COLO668 (cell line): ENCODE measurements around the gene TBX2.

Source experiments
- DNase-seq: peaks from one replicate; lab custom pipeline; 2025; ENCODE audit not compliant: unreplicated experiment; lab: John Stamatoyannopoulos, UW

Gene TBX2

GRCh38 chr17:61368832-61369450, 30.7 kb upstream of the TBX2 start:
- DNase-seq, result no peak

- DNase-seq, result no peak
Observed at GRCh38 chr17:61369751-61370150, 29.9 kb upstream of the TBX2 start.

GRCh38 chr17:61371179-61371578, 28.5 kb upstream of the TBX2 start:
- DNase-seq, result no peak

GRCh38 chr17:61371606-61372005, 28.0 kb upstream of the TBX2 start:
- DNase-seq, result no peak

- DNase-seq, result no peak
Observed at GRCh38 chr17:61372436-61372835, 27.2 kb upstream of the TBX2 start.

GRCh38 chr17:61376931-61377838, 22.5 kb upstream of the TBX2 start:
- no peak for DNase-seq

GRCh38 chr17:61378658-61379456, 20.8 kb upstream of the TBX2 start:
- DNase-seq, result no peak

- DNase-seq, result no peak
Observed at GRCh38 chr17:61379457-61380216, 20.0 kb upstream of the TBX2 start.

GRCh38 chr17:61380217-61380835, 19.3 kb upstream of the TBX2 start:
- no peak for DNase-seq

- no peak for DNase-seq
Observed at GRCh38 chr17:61380836-61381525, 18.7 kb upstream of the TBX2 start.

GRCh38 chr17:61381537-61381936, 18.1 kb upstream of the TBX2 start:
- no peak for DNase-seq

- no peak for DNase-seq
Observed at GRCh38 chr17:61382796-61383688, 16.6 kb upstream of the TBX2 start.

GRCh38 chr17:61383689-61384201, 15.9 kb upstream of the TBX2 start:
- DNase-seq, result no peak

- DNase-seq, result no peak
Observed at GRCh38 chr17:61384354-61384691, 15.3 kb upstream of the TBX2 start.

- no peak for DNase-seq
Observed at GRCh38 chr17:61384692-61385576, 14.7 kb upstream of the TBX2 start.

GRCh38 chr17:61385577-61386236, 13.9 kb upstream of the TBX2 start:
- DNase-seq, result no peak

GRCh38 chr17:61386251-61386650, 13.4 kb upstream of the TBX2 start:
- no peak for DNase-seq
